Measurements from ENCODE around the gene TSR2. TPM values are rescaled to one million over a fixed set of nuclear protein-coding genes. Genes with fewer than 3 reads are reported as not detected.
A peak's percentile ranks its signal among the peaks of the same experiment; 100 is the strongest.

TSR2 gene
- total RNA-seq, 4 donors from 2014 or later = 10.1 to 24.2 (median 18.0) TPM

DNA sequence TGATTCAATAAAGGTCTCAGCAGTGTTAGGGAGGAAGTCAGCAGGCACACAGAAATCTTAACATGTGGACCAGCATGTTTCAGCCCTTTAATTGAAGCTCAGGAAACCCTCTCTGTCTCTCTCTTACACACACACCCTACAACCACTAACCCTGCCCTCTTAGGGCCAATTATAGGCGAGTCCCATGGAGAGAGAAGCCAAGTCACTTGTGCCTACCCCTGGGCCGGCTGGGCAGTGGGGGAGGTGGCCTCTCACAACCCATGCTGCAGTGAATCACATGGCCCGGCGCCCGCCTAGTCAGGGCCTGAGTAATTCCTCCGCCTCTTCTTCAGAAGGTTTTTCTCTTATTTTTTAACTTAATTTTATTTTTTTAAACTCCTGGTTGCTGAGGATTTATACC is 52.1 kb downstream of the TSR2 start:
- H3K27ac ChIP-seq = no peak overlapping the region
- DNase-seq = no peak
- no peak for ATAC-seq
- no peaks in the 10 kb centered on the region for H3K36me3 ChIP-seq
- in situ Hi-C loops (cut with MboI; ENCODE audit: low sequenced_read_pairs in 4 of 4) (no loop called here), intact Hi-C loops (cut with DNase I; ENCODE audit: low total_unique reads) (no loop called here)
- TF ChIP-seq POLR2A (IDR thresholded peaks at IDR 0.05) = no peak
- TF ChIP-seq, protein P1, sequence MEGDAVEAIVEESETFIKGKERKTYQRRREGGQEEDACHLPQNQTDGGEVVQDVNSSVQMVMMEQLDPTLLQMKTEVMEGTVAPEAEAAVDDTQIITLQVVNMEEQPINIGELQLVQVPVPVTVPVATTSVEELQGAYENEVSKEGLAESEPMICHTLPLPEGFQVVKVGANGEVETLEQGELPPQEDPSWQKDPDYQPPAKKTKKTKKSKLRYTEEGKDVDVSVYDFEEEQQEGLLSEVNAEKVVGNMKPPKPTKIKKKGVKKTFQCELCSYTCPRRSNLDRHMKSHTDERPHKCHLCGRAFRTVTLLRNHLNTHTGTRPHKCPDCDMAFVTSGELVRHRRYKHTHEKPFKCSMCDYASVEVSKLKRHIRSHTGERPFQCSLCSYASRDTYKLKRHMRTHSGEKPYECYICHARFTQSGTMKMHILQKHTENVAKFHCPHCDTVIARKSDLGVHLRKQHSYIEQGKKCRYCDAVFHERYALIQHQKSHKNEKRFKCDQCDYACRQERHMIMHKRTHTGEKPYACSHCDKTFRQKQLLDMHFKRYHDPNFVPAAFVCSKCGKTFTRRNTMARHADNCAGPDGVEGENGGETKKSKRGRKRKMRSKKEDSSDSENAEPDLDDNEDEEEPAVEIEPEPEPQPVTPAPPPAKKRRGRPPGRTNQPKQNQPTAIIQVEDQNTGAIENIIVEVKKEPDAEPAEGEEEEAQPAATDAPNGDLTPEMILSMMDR (IDR thresholded peaks at IDR 0.05 in 4 of 5, conservative IDR thresholded peaks at IDR 0.05 in 1 of 5) = no peak
- no peak overlapping the region for H3K4me3 ChIP-seq
- peaks cover 0 to 4% (median 0%) of the 10 kb centered on the region in 3 donors for H3K27me3 ChIP-seq
- no peaks in the 10 kb centered on the region for H3K9me3 ChIP-seq
- H3K4me1 ChIP-seq = no peaks in the 10 kb centered on the region

GRCh38 chrX:54494166-54494988 is 54.2 kb downstream of the TSR2 start:
- no peak for ATAC-seq
- no peak for DNase-seq
- H3K27ac ChIP-seq = peak overlapping the region in 1 of 4 donors; percentile 31
- peak overlapping the region; percentile 46 to 71 (median 60) for H3K4me3 ChIP-seq
- in situ Hi-C loops (cut with MboI; ENCODE audit: low sequenced_read_pairs in 4 of 4) (no loop called here), intact Hi-C loops (cut with DNase I; ENCODE audit: low total_unique reads) (no loop called here)
- no peaks in the 10 kb centered on the region for H3K36me3 ChIP-seq
- no peak for TF ChIP-seq POLR2A (IDR thresholded peaks at IDR 0.05)
- TF ChIP-seq, protein P1 (IDR thresholded peaks at IDR 0.05 in 4 of 5, conservative IDR thresholded peaks at IDR 0.05 in 1 of 5) = no peak
- no peaks in the 10 kb centered on the region for H3K4me1 ChIP-seq
- peaks cover 0 to 4% (median 0%) of the 10 kb centered on the region in 3 donors for H3K27me3 ChIP-seq
- no peaks in the 10 kb centered on the region for H3K9me3 ChIP-seq

Other genes with a start within 250 kb of the TSR2 start
- under 1 TPM; 0.02 to 0.16 (median 0.08) TPM for gene WNK3, start 82.4 kb upstream of the TSR2 start, total RNA-seq
- gene FGD1, start 55.8 kb downstream of the TSR2 start, total RNA-seq = 1 to 10 TPM in 3 of 4 donors, under 1 TPM in 1; 0.98 to 1.1 (median 1.0) TPM
- 10 to 100 TPM; 21.2 to 41.7 (median 34.9) TPM for gene GNL3L, start 89.8 kb downstream of the TSR2 start, total RNA-seq